ENCODE data around the gene MYL7. TPM values are rescaled to one million over a fixed set of nuclear protein-coding genes. Genes with fewer than 3 reads are reported as not detected.

The MYL7 gene
- total RNA-seq, 1 experiment from 2014 or later, result not detected

DNA sequence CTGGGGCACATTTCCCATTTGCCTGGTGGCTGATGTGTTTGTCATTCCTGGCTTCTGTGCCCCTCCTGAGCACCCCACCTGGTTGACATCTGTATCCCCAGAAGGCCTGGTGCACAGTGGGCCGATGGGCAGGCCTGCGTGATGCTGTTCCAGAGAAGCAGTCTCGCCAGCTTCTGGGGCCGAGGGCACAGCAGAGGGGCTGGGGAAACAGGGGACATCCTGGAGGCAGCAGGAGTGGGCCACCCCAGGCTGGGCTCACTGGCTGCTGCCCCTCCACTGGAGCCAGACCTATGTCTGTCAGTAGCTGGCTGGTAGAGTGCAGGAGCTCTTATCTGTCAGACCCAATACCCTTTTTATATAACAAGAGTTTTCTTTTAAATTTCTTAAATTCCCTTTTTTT lies 896 bp upstream of the MYL7 start:
- no peaks in the 10 kb centered on the region for H3K4me1 ChIP-seq (ENCODE audit: control insufficient read depth, insufficient read depth, low read length)
- in situ Hi-C loops (cut with HindIII; ENCODE audit: low pct_unique_long_range_greater_than_20kb, low sequenced_read_pairs) (no loop called here), intact Hi-C loops (cut with micrococcal nuclease; ENCODE audit: unreplicated experiment) (no loop called here)
- POLR2A ChIA-PET, result no interaction called here
- no TSS peak for BruUV-seq (replicated peaks)
- CTCF ChIA-PET, result interaction anchor here (0.5 to 1.1 kb wide), 3 partner anchors 18 to 157 kb away, joined by 3 read pairs; no protein-coding TSS in a partner anchor
- no peaks in the 10 kb centered on the region for H3K27me3 ChIP-seq (ENCODE audit: control insufficient read depth, insufficient read depth, low read length)
- DNase-seq (ENCODE audit: low read depth, low spot score) (no peak), ATAC-seq (no peak)
- H3K36me3 ChIP-seq (ENCODE audit: control insufficient read depth, insufficient read depth, low read length), result no peaks in the 10 kb centered on the region
- TF ChIP-seq POLR2AphosphoS5 (IDR thresholded peaks at IDR 0.05; ENCODE audit: low read depth, low read length), result no peak
- TF ChIP-seq, protein P1, sequence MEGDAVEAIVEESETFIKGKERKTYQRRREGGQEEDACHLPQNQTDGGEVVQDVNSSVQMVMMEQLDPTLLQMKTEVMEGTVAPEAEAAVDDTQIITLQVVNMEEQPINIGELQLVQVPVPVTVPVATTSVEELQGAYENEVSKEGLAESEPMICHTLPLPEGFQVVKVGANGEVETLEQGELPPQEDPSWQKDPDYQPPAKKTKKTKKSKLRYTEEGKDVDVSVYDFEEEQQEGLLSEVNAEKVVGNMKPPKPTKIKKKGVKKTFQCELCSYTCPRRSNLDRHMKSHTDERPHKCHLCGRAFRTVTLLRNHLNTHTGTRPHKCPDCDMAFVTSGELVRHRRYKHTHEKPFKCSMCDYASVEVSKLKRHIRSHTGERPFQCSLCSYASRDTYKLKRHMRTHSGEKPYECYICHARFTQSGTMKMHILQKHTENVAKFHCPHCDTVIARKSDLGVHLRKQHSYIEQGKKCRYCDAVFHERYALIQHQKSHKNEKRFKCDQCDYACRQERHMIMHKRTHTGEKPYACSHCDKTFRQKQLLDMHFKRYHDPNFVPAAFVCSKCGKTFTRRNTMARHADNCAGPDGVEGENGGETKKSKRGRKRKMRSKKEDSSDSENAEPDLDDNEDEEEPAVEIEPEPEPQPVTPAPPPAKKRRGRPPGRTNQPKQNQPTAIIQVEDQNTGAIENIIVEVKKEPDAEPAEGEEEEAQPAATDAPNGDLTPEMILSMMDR (IDR thresholded peaks at IDR 0.05), result no peak
- TF ChIP-seq SIN3A (IDR thresholded peaks at IDR 0.05; ENCODE audit: borderline replicate concordance, insufficient read depth, low read depth, low read length), result no peak
- TF ChIP-seq, protein P2, sequence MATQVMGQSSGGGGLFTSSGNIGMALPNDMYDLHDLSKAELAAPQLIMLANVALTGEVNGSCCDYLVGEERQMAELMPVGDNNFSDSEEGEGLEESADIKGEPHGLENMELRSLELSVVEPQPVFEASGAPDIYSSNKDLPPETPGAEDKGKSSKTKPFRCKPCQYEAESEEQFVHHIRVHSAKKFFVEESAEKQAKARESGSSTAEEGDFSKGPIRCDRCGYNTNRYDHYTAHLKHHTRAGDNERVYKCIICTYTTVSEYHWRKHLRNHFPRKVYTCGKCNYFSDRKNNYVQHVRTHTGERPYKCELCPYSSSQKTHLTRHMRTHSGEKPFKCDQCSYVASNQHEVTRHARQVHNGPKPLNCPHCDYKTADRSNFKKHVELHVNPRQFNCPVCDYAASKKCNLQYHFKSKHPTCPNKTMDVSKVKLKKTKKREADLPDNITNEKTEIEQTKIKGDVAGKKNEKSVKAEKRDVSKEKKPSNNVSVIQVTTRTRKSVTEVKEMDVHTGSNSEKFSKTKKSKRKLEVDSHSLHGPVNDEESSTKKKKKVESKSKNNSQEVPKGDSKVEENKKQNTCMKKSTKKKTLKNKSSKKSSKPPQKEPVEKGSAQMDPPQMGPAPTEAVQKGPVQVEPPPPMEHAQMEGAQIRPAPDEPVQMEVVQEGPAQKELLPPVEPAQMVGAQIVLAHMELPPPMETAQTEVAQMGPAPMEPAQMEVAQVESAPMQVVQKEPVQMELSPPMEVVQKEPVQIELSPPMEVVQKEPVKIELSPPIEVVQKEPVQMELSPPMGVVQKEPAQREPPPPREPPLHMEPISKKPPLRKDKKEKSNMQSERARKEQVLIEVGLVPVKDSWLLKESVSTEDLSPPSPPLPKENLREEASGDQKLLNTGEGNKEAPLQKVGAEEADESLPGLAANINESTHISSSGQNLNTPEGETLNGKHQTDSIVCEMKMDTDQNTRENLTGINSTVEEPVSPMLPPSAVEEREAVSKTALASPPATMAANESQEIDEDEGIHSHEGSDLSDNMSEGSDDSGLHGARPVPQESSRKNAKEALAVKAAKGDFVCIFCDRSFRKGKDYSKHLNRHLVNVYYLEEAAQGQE (IDR thresholded peaks at IDR 0.05; ENCODE audit: insufficient read depth in 1 of 2, low read depth in 2 of 2, low read length in 1 of 2), result no peak
- TF ChIP-seq TCF7L2 (IDR thresholded peaks at IDR 0.05; ENCODE audit: low read depth, low read length), result no peak
- no peak overlapping the region for H3K27ac ChIP-seq (ENCODE audit: low read length)
- H3K4me3 ChIP-seq (ENCODE audit: low read depth in 2 of 2, low read length in 2 of 2), result no peak overlapping the region
- no peaks in the 10 kb centered on the region for H3K9me3 ChIP-seq (ENCODE audit: control insufficient read depth, insufficient read depth, low read depth, low read length)

DNA sequence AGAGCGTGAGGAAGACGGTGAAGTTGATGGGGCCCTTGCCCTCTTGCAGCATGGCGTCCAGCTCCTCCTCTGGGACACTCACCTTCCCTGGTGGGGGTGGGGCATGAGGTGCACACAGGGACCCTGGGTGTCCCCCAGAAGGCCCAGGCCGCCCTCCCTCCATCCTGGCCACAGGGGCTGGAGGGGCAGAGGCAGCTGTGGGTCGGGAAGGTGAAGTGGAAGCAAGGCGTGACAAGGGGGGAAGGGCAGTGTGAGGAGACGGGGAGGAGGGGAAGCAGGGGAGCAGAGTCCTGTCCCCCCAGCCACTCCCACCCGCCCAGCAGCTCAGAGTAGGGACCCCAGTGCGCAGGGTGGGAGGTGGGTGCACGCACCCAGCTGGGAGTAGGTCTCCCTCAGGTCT lies 791 bp downstream of the MYL7 start:
- intact Hi-C loops (cut with micrococcal nuclease; ENCODE audit: unreplicated experiment), result no loop called here
- Histone ChIP-seq H3K9me3 (ENCODE audit: control insufficient read depth, insufficient read depth, low read depth, low read length) (no peaks in the 10 kb centered on the region), H3K4me1 (ENCODE audit: control insufficient read depth, insufficient read depth, low read length) (no peaks in the 10 kb centered on the region), H3K4me3 (ENCODE audit: low read depth in 2 of 2, low read length in 2 of 2) (no peak overlapping the region), H3K36me3 (ENCODE audit: control insufficient read depth, insufficient read depth, low read length) (no peaks in the 10 kb centered on the region), H3K27me3 (ENCODE audit: control insufficient read depth, insufficient read depth, low read length) (no peaks in the 10 kb centered on the region), H3K27ac (ENCODE audit: low read length) (no peak overlapping the region)
- no peak for TF ChIP-seq SIN3A (IDR thresholded peaks at IDR 0.05; ENCODE audit: borderline replicate concordance, insufficient read depth, low read depth, low read length)
- TF ChIP-seq, protein P1 (IDR thresholded peaks at IDR 0.05), result no peak
- no peak for TF ChIP-seq TCF7L2 (IDR thresholded peaks at IDR 0.05; ENCODE audit: low read depth, low read length)
- TF ChIP-seq, protein P2 (IDR thresholded peaks at IDR 0.05; ENCODE audit: insufficient read depth in 1 of 2, low read depth in 2 of 2, low read length in 1 of 2), result no peak
- TF ChIP-seq POLR2AphosphoS5 (IDR thresholded peaks at IDR 0.05; ENCODE audit: low read depth, low read length), result no peak
- DNase-seq (ENCODE audit: low read depth, low spot score) (no peak), ATAC-seq (no peak)
- POLR2A ChIA-PET, result interaction anchor here (0.5 kb wide), 1 partner anchor 41 kb away, joined by 9 read pairs; no protein-coding TSS in a partner anchor
- BruUV-seq (replicated peaks), result no TSS peak
- in situ Hi-C loops (cut with HindIII; ENCODE audit: low pct_unique_long_range_greater_than_20kb, low sequenced_read_pairs), result no loop called here
- CTCF ChIA-PET, result no interaction called here

Measured in Panc1 (cell line).